Liver (tissue), 9 donors: Measurements from ENCODE around the gene PLPP3. TPM values are rescaled to one million over a fixed set of nuclear protein-coding genes. Genes with fewer than 3 reads are reported as not detected.

Source experiments
- DNase-seq: peaks from one replicate; pipeline ENCODE4 v3.0.0-alpha.2; 2017; ENCODE audit warnings: low spot score
- H3K27ac ChIP-seq, 2 donors: one replicate each; pipeline ENCODE4 v1.7.0; 2013; ENCODE audit warnings: inconsistent platforms in 2 of 2, low read length in 2 of 2, control low read depth in 1 of 2, low read depth in 1 of 2, mild to moderate bottlenecking in 1 of 2
- H3K27me3 ChIP-seq, 4 donors: one replicate each; pipeline versions ENCODE4 v1.6.1 to v1.7.0; 2013; ENCODE audit warnings: low read length in 3 of 4, inconsistent platforms in 1 of 4, mild to moderate bottlenecking in 1 of 4, moderate library complexity in 1 of 4; ENCODE audit not compliant: control insufficient read depth in 4 of 4, insufficient read depth in 4 of 4
- H3K36me3 ChIP-seq, 4 donors: one replicate each; pipeline versions ENCODE4 v1.6.1 to v1.7.0; 2013; ENCODE audit warnings: low read length in 3 of 4, mild to moderate bottlenecking in 3 of 4, low read depth in 1 of 4, moderate library complexity in 1 of 4; ENCODE audit not compliant: control insufficient read depth in 4 of 4, insufficient read depth in 3 of 4
- H3K4me1 ChIP-seq, 4 donors: one replicate each; pipeline versions ENCODE4 v1.6.1 to v1.7.0; 2013; ENCODE audit warnings: low read length in 3 of 4, mild to moderate bottlenecking in 3 of 4, moderate library complexity in 1 of 4; ENCODE audit not compliant: control insufficient read depth in 4 of 4, insufficient read depth in 4 of 4
- H3K4me3 ChIP-seq, 3 donors: one replicate each; pipeline versions ENCODE4 v1.6.1 to v1.7.0; 2013; ENCODE audit warnings: low read length in 3 of 3, control low read depth in 1 of 3, low read depth in 1 of 3, mild to moderate bottlenecking in 1 of 3
- H3K9ac ChIP-seq, 2 donors: one replicate each; pipeline ENCODE4 v1.7.0; 2013; ENCODE audit warnings: low read length in 2 of 2, mild to moderate bottlenecking in 2 of 2, moderate library complexity in 2 of 2, control low read depth in 1 of 2, low read depth in 1 of 2
- H3K9me3 ChIP-seq, 4 donors: one replicate each; pipeline versions ENCODE4 v1.6.1 to v1.7.0; 2013; ENCODE audit warnings: low read length in 3 of 4; ENCODE audit not compliant: control insufficient read depth in 4 of 4
- ATF3 ChIP-seq: IDR thresholded peaks from 2 replicates; pipeline ENCODE4 v1.6.1; 2016; ENCODE audit warnings: antibody characterized with exemption
- CTCF ChIP-seq: fragments of 150-350 bp; IDR thresholded peaks from 2 replicates; pipeline ENCODE4 v1.5.1; 2017; ENCODE audit warnings: improper control_type of control experiment, low read depth, low read length; ENCODE audit not compliant: missing input control
- EGR1 ChIP-seq, 2 donors: IDR thresholded peaks; 2 replicates each; pipeline ENCODE4 v1.6.1; 2016 to 2018; ENCODE audit warnings: antibody characterized with exemption in 2 of 2, low read depth in 2 of 2
- FOXA1 ChIP-seq: IDR thresholded peaks from 2 replicates; pipeline ENCODE4 v1.6.1; 2016; ENCODE audit warnings: antibody characterized with exemption
- FOXA2 ChIP-seq: IDR thresholded peaks from 2 replicates; pipeline ENCODE4 v1.6.1; 2016; ENCODE audit warnings: antibody characterized with exemption
- GABPA ChIP-seq, 2 donors: IDR thresholded peaks in 1 of 2; conservative IDR thresholded peaks in 1 of 2; 2 replicates each; pipeline ENCODE4 v1.6.1; 2016; ENCODE audit warnings: antibody characterized with exemption in 2 of 2, mild to moderate bottlenecking in 1 of 2, moderate library complexity in 1 of 2
- HNF4A ChIP-seq, 2 donors: conservative IDR thresholded peaks; 2 replicates each; pipeline ENCODE4 v1.6.1; 2016; ENCODE audit warnings: antibody characterized with exemption in 2 of 2, mild to moderate bottlenecking in 2 of 2
- HNF4G ChIP-seq: IDR thresholded peaks from 2 replicates; pipeline ENCODE4 v1.6.1; 2016; ENCODE audit warnings: antibody characterized with exemption
- JUND ChIP-seq, 2 donors: IDR thresholded peaks; 2 replicates each; pipeline ENCODE4 v1.6.1; 2016; ENCODE audit warnings: antibody characterized with exemption in 2 of 2
- MAX ChIP-seq: IDR thresholded peaks from 2 replicates; pipeline ENCODE4 v1.6.1; 2016; ENCODE audit warnings: antibody characterized with exemption
- NR2F2 ChIP-seq: IDR thresholded peaks from 2 replicates; pipeline ENCODE4 v1.6.1; 2016; ENCODE audit warnings: antibody characterized with exemption
- RAD21 ChIP-seq, 2 donors: IDR thresholded peaks; 2 replicates each; pipeline ENCODE4 v1.6.1; 2016; ENCODE audit warnings: antibody characterized with exemption in 2 of 2, mild to moderate bottlenecking in 2 of 2
- REST ChIP-seq: IDR thresholded peaks from 2 replicates; pipeline ENCODE4 v1.6.1; 2016; ENCODE audit warnings: antibody characterized with exemption, mild to moderate bottlenecking
- RXRA ChIP-seq, 2 donors: IDR thresholded peaks; 2 replicates each; pipeline ENCODE4 v1.6.1; 2017 to 2018; ENCODE audit warnings: antibody characterized with exemption in 2 of 2, mild to moderate bottlenecking in 1 of 2
- SP1 ChIP-seq: IDR thresholded peaks from 2 replicates; pipeline ENCODE4 v1.6.1; 2018; ENCODE audit warnings: antibody characterized with exemption, mild to moderate bottlenecking
- TAF1 ChIP-seq: conservative IDR thresholded peaks from 2 replicates; pipeline ENCODE4 v1.6.1; 2016; ENCODE audit warnings: antibody characterized with exemption, mild to moderate bottlenecking
- YY1 ChIP-seq: IDR thresholded peaks from 2 replicates; pipeline ENCODE4 v1.6.1; 2016; ENCODE audit warnings: antibody characterized with exemption, mild to moderate bottlenecking
- ZBTB33 ChIP-seq: IDR thresholded peaks from 2 replicates; pipeline ENCODE4 v1.6.1; 2016; ENCODE audit warnings: antibody characterized with exemption
- WGBS: extraction: QIAGEN DNeasy Blood & Tissue Kit; methylation state at CpG from one replicate; pipeline ENCODE4 v1.1.7; 2013; 5-methylcytosine and 5-hydroxymethylcytosine counted together
- polyA plus RNA-seq, 2 donors: library from polyadenylated mRNA; stranded (reverse) in 1 of 2; unstranded in 1 of 2; fragments of 200-250 nt in 1 of 2; fragments of >200 nt in 1 of 2; fragmentation: Nextera tagmentation in 1 of 2; extraction: Ambion mirVana in 1 of 2; gene quantifications; one replicate each; pipeline versions ENCODE4 v1.2.1 to v1.2.3, GENCODE V29; 2013 to 2015
- total RNA-seq, 2 donors: library from RNA; depleted of rRNA; stranded (reverse); fragments of >200 nt; gene quantifications; one replicate each; pipeline ENCODE4 v1.2.3, GENCODE V29; 2014
- donor health status: healthy.
- donor health status: healthy.
- donor health status: healthy.
- donor health status: healthy.
- donor health status: healthy.

The PLPP3 gene
- total and polyA plus RNA-seq, 4 donors = 46.1 to 91.2 (median 67.6) TPM

- TF ChIP-seq HNF4A (conservative IDR thresholded peaks at IDR 0.05) = peak in 1 of 2 donors; percentile 64
- peak; percentile 49 to 95 for TF ChIP-seq RXRA (IDR thresholded peaks at IDR 0.05)
- peak in 1 of 2 donors; percentile 32 for TF ChIP-seq RAD21 (IDR thresholded peaks at IDR 0.05)
- no peak for TF ChIP-seq HNF4G
- peak; percentile 96 for TF ChIP-seq SP1
- TF ChIP-seq TAF1 = no peak
- no peak for TF ChIP-seq EGR1 (IDR thresholded peaks at IDR 0.05; ENCODE audit: low read depth in 2 of 2)
- TF ChIP-seq JUND (IDR thresholded peaks at IDR 0.05) = peak in 1 of 2 donors; percentile 13
- no peaks in the 10 kb centered on the region for H3K27me3 ChIP-seq
Observed at GRCh38 chr1:56446531-56447098, 132.7 kb downstream of the PLPP3 start.

GRCh38 chr1:56444960-56445646 is 134.3 kb downstream of the PLPP3 start:
- H3K9ac ChIP-seq = peak overlapping the region in 1 of 2 donors; percentile 36
- H3K4me3 ChIP-seq = no peak overlapping the region
- peak; percentile 39 for TF ChIP-seq YY1
- peak in 1 of 2 donors; percentile 85 for TF ChIP-seq EGR1 (IDR thresholded peaks at IDR 0.05; ENCODE audit: low read depth in 2 of 2)
- peak; percentile 56 for TF ChIP-seq SP1
- peak; percentile 65 for TF ChIP-seq ATF3
- peak; percentile 46 to 74 for TF ChIP-seq JUND (IDR thresholded peaks at IDR 0.05)
- peak; percentile 71 for TF ChIP-seq ZBTB33
- TF ChIP-seq HNF4A (conservative IDR thresholded peaks at IDR 0.05) = peak; percentile 72 to 77
- peak; percentile 93 for TF ChIP-seq FOXA2
- no peak for TF ChIP-seq GABPA (IDR thresholded peaks at IDR 0.05 in 1 of 2, conservative IDR thresholded peaks at IDR 0.05 in 1 of 2)
- TF ChIP-seq HNF4G = peak; percentile 41
- TF ChIP-seq RXRA (IDR thresholded peaks at IDR 0.05) = peak; percentile 77 to 85
- TF ChIP-seq MAX = peak; percentile 95
- TF ChIP-seq NR2F2 = no peak
- peak in 1 of 2 donors; percentile 32 for TF ChIP-seq RAD21 (IDR thresholded peaks at IDR 0.05)
- peak; percentile 32 for TF ChIP-seq REST
- no peak for TF ChIP-seq TAF1
- no peak for TF ChIP-seq CTCF
- peak; percentile 87 for TF ChIP-seq FOXA1
- H3K9me3 ChIP-seq = no peaks in the 10 kb centered on the region
- WGBS = 30% methylated on average over 7 of the region's 7 CpGs
- H3K4me1 ChIP-seq = peaks cover 10 to 54% (median 31%) of the 10 kb centered on the region in 4 donors
- peak overlapping the region; percentile 89 to 98 for H3K27ac ChIP-seq
- H3K27me3 ChIP-seq = no peaks in the 10 kb centered on the region
- DNase-seq = no peak
- no peaks in the 10 kb centered on the region for H3K36me3 ChIP-seq

More at GRCh38 chr1:56446531-56447098, 132.7 kb downstream of the PLPP3 start:
- no peaks in the 10 kb centered on the region for H3K36me3 ChIP-seq
- no peak for DNase-seq
- WGBS = 22% methylated on average over 5 of the region's 5 CpGs
- no peak overlapping the region for H3K4me3 ChIP-seq
- peak overlapping the region in 1 of 2 donors; percentile 43 for H3K9ac ChIP-seq
- peaks cover 10 to 60% (median 32%) of the 10 kb centered on the region in 4 donors for H3K4me1 ChIP-seq
- H3K9me3 ChIP-seq = no peaks in the 10 kb centered on the region
- peak overlapping the region; percentile 89 to 98 for H3K27ac ChIP-seq
